K562 (cell line): Measurements from ENCODE around the gene SPHK1. TPM values are rescaled to one million over a fixed set of nuclear protein-coding genes. Genes with fewer than 3 reads are reported as not detected.

Experiments
- BHLHE40 ChIP-seq: IDR thresholded peaks from 2 replicates; pipeline ENCODE4 v1.6.1; 2011; ENCODE audit warnings: low read length, improper control_type of control experiment
- CAMTA2 ChIP-seq: fragments of 250-450 bp; sonication (Bioruptor Pico); conservative IDR thresholded peaks from 2 replicates; pipeline ENCODE4 v1.5.1; 2022
- CBX5 ChIP-seq: IDR thresholded peaks from 2 replicates; pipeline ENCODE4 v1.6.1; 2014; ENCODE audit warnings: low read depth, borderline replicate concordance
- GTF2F1 ChIP-seq: IDR thresholded peaks from 2 replicates; pipeline ENCODE4 v1.6.1; 2011; ENCODE audit warnings: low read depth, low read length, improper control_type of control experiment
- MTA2 ChIP-seq: fragments of 450-650 bp; IDR thresholded peaks from 2 replicates; pipeline ENCODE4 v1.6.1; 2016; ENCODE audit warnings: low read depth
- NR4A1 ChIP-seq, 2 experiments: fragments of 250-450 bp in 1 of 2; fragments of 450-650 bp in 1 of 2; sonication (Bioruptor Pico) in 1 of 2; IDR thresholded peaks; 2 replicates each; pipeline versions ENCODE4 v1.4.0 to v1.6.1; 2016 to 2020; ENCODE audit warnings: mild to moderate bottlenecking in 2 of 2, missing compliant biosample characterization in 1 of 2, missing genetic modification characterization in 1 of 2, moderate library complexity in 1 of 2
- NUFIP1 ChIP-seq: fragments of 450-650 bp; IDR thresholded peaks from 2 replicates; pipeline ENCODE4 v1.6.1; 2018; ENCODE audit not compliant: partially characterized antibody
- PHF8 ChIP-seq: fragments of 200-600 bp; sonication (generic); IDR thresholded peaks from 2 replicates; pipeline ENCODE4 v1.6.1; 2012; ENCODE audit warnings: mixed run types, mild to moderate bottlenecking, inconsistent platforms, low read length, moderate library complexity, borderline replicate concordance
- SIN3B ChIP-seq: fragments of 450-650 bp; IDR thresholded peaks from 2 replicates; pipeline ENCODE4 v1.6.1; 2017; ENCODE audit warnings: low read depth, mild to moderate bottlenecking, moderate library complexity
- SMARCB1 ChIP-seq: IDR thresholded peaks from 2 replicates; pipeline ENCODE4 v1.6.1; 2011; ENCODE audit warnings: improper control_type of control experiment, low read depth; ENCODE audit not compliant: insufficient read length
- SMARCC2 ChIP-seq: fragments of 450-650 bp; IDR thresholded peaks from 2 replicates; pipeline ENCODE4 v1.6.1; 2017; ENCODE audit warnings: antibody characterized with exemption, moderate library complexity, mild to moderate bottlenecking, low read depth
- SNRNP70 ChIP-seq: fragments of 200-400 bp; formaldehyde crosslinking; optimal IDR thresholded peaks from 2 replicates; pipeline ENCODE3; 2017; ENCODE audit warnings: low read depth, low read length
- SRSF3 ChIP-seq: fragments of 200-400 bp; formaldehyde crosslinking; IDR thresholded peaks from 2 replicates; pipeline ENCODE4 v1.6.1; 2016; ENCODE audit warnings: mild to moderate bottlenecking, low read length, moderate library complexity; ENCODE audit not compliant: insufficient read depth
- TGIF2 ChIP-seq: sonication (generic); formaldehyde crosslinking; IDR thresholded peaks from 2 replicates; pipeline ENCODE4 v1.8.1; 2022; ENCODE audit warnings: mild to moderate bottlenecking, missing genetic modification reagents, moderate library complexity
- TRIM24 ChIP-seq, 2 experiments: fragments of 450-650 bp; IDR thresholded peaks; 2 replicates each; pipeline ENCODE4 v1.6.1; 2016
- ZC3H4 ChIP-seq: sonication (generic); formaldehyde crosslinking; IDR thresholded peaks from 2 replicates; pipeline ENCODE4 v1.9.0; 2021; ENCODE audit warnings: missing genetic modification reagents, borderline replicate concordance
- ZFP36 ChIP-seq: fragments of 150-350 bp; IDR thresholded peaks from 2 replicates; pipeline ENCODE4 v1.6.1; 2018; ENCODE audit warnings: low read length, low read depth; ENCODE audit not compliant: partially characterized antibody
- ZNF23 ChIP-seq: fragments of 250-450 bp; sonication (Bioruptor Pico); IDR thresholded peaks from 2 replicates; pipeline ENCODE4 v1.4.0; 2020; ENCODE audit warnings: mild to moderate bottlenecking
- polyA plus RNA-seq, 8 experiments: library from polyadenylated mRNA; depleted of rRNA in 4 of 8; stranded (reverse) in 5 of 8; unstranded in 3 of 8; fragments of >200 nt; fragmentation: Nextera tagmentation in 2 of 8; fragmentation: Illumina TruSeq in 1 of 8; extraction: Ambion mirVana in 2 of 8; extraction: Trizol in 1 of 8; gene quantifications; 2 replicates each; pipeline versions ENCODE4 v1.2.1 to v1.2.3, GENCODE V29; 2011 to 2014; ENCODE audit warnings: inconsistent platforms in 1 of 8, missing spikeins in 1 of 8
- total RNA-seq, 7 experiments: library from RNA; depleted of rRNA in 6 of 7; stranded (reverse); fragments of >200 nt in 6 of 7; fragmentation: Illumina TruSeq in 2 of 7; extraction: Trizol in 2 of 7; gene quantifications; 2 replicates each; pipeline versions ENCODE4 v1.2.1 to v1.2.3, GENCODE V29; 2011 to 2021; ENCODE audit warnings: low replicate concordance in 1 of 7
- TF ChIP-seq, protein P1 (sequence below), 2 experiments: fragments of 250-450 bp in 1 of 2; fragments of 450-650 bp in 1 of 2; sonication (Bioruptor Pico) in 1 of 2; IDR thresholded peaks; 2 replicates each; pipeline versions ENCODE4 v1.6.1 to v1.8.0; 2016 to 2021; ENCODE audit warnings: mild to moderate bottlenecking in 2 of 2, moderate library complexity in 2 of 2, missing compliant biosample characterization in 1 of 2, missing genetic modification characterization in 1 of 2
- TF ChIP-seq, protein P2 (sequence below): fragments of 250-450 bp; sonication (Bioruptor Pico); IDR thresholded peaks from 2 replicates; pipeline ENCODE4 v1.4.0; 2020; ENCODE audit warnings: mild to moderate bottlenecking, moderate library complexity, borderline replicate concordance
- TF ChIP-seq, protein P3 (sequence below): fragments of 450-650 bp; formaldehyde crosslinking; IDR thresholded peaks from 2 replicates; pipeline ENCODE4 v1.4.0; 2020; ENCODE audit warnings: mild to moderate bottlenecking, moderate library complexity
- TF ChIP-seq, protein P4 (sequence below): fragments of 450-650 bp; IDR thresholded peaks from 2 replicates; pipeline ENCODE4 v1.7.0; 2016; ENCODE audit warnings: borderline replicate concordance

SPHK1 gene
- total and polyA plus RNA-seq, 9 of the 15 experiments (the other 6 are each of a cell fraction or from before 2014, with no cell fraction given), result 0.21 to 60.3 (median 14.5) TPM

DNA sequence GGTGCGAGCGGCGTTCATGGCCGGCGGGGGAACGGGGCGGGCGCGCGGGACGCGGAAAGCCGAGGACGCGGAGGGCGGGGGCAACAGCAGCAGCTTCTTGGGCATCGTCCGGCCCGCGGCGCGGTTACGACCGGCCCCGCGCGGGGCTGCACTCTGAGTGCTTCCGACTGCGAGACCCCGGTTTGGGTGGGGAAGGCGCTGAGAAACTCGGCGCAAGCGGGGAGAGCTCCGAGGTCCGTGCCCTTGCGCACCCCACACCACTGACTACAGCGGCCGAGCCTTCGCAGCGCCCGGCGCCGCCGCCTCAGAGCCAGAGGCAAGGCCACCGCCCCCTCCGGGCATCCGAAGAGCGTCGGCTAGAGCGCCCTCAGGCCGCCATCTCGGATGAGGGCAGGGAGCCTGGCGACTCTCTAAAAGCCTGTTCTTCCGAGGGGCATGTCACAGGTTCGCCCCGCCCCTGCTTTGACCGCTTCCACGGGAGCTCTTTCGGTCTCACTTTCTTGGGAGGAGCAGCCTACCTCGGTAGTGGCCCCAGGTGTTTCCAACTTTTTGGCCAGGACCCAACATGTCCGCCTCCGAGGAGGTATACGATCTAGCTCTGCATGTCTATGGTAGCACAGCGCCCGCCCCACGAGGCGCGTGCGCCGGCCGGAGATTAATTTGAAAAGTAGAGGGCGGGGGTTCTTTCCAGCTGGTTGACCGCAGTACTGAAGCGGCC, 30.7 kb upstream of the SPHK1 start, which contains the start of gene PRPSAP1 (continued):
- TF ChIP-seq ZNF23 (CRISPR knock-in tag) (no peak), GTF2F1 (no peak), ZC3H4 (CRISPR knock-in tag) (no peak), SMARCB1 (no peak), TGIF2 (no peak; the same call in 1 of the 2 replicates), MTA2 (no peak), CBX5 (no peak), SRSF3 (no peak), SMARCC2 (no peak), SNRNP70 (no peak), ZFP36 (no peak), SIN3B (peak; percentile 54; the same call in 1 of the 2 replicates), TRIM24 (IDR thresholded peaks at IDR 0.05) (no peak), CAMTA2 (CRISPR knock-in tag) (no peak), NR4A1 (CRISPR knock-in tag; IDR thresholded peaks at IDR 0.05) (no peak), NR4A1 (tag; IDR thresholded peaks at IDR 0.05) (peak; percentile 96; the same call in 1 of the 2 replicates), NUFIP1 (no peak), BHLHE40 (peak; percentile 62), PHF8 (peak; percentile 86; the same call in 1 of the 2 replicates)
- TF ChIP-seq, protein P1, sequence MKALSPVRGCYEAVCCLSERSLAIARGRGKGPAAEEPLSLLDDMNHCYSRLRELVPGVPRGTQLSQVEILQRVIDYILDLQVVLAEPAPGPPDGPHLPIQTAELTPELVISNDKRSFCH (CRISPR knock-in tag; IDR thresholded peaks at IDR 0.05), result no peak
- TF ChIP-seq, protein P1 (tag; IDR thresholded peaks at IDR 0.05), result peak; percentile 97
- TF ChIP-seq, protein P2, sequence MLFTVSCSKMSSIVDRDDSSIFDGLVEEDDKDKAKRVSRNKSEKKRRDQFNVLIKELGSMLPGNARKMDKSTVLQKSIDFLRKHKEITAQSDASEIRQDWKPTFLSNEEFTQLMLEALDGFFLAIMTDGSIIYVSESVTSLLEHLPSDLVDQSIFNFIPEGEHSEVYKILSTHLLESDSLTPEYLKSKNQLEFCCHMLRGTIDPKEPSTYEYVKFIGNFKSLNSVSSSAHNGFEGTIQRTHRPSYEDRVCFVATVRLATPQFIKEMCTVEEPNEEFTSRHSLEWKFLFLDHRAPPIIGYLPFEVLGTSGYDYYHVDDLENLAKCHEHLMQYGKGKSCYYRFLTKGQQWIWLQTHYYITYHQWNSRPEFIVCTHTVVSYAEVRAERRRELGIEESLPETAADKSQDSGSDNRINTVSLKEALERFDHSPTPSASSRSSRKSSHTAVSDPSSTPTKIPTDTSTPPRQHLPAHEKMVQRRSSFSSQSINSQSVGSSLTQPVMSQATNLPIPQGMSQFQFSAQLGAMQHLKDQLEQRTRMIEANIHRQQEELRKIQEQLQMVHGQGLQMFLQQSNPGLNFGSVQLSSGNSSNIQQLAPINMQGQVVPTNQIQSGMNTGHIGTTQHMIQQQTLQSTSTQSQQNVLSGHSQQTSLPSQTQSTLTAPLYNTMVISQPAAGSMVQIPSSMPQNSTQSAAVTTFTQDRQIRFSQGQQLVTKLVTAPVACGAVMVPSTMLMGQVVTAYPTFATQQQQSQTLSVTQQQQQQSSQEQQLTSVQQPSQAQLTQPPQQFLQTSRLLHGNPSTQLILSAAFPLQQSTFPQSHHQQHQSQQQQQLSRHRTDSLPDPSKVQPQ, result no peak
- TF ChIP-seq, protein P3, sequence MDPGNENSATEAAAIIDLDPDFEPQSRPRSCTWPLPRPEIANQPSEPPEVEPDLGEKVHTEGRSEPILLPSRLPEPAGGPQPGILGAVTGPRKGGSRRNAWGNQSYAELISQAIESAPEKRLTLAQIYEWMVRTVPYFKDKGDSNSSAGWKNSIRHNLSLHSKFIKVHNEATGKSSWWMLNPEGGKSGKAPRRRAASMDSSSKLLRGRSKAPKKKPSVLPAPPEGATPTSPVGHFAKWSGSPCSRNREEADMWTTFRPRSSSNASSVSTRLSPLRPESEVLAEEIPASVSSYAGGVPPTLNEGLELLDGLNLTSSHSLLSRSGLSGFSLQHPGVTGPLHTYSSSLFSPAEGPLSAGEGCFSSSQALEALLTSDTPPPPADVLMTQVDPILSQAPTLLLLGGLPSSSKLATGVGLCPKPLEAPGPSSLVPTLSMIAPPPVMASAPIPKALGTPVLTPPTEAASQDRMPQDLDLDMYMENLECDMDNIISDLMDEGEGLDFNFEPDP, result no peak
- TF ChIP-seq, protein P4, sequence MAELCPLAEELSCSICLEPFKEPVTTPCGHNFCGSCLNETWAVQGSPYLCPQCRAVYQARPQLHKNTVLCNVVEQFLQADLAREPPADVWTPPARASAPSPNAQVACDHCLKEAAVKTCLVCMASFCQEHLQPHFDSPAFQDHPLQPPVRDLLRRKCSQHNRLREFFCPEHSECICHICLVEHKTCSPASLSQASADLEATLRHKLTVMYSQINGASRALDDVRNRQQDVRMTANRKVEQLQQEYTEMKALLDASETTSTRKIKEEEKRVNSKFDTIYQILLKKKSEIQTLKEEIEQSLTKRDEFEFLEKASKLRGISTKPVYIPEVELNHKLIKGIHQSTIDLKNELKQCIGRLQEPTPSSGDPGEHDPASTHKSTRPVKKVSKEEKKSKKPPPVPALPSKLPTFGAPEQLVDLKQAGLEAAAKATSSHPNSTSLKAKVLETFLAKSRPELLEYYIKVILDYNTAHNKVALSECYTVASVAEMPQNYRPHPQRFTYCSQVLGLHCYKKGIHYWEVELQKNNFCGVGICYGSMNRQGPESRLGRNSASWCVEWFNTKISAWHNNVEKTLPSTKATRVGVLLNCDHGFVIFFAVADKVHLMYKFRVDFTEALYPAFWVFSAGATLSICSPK, result no peak
